Liver (tissue), 9 donors: Measurements from ENCODE around the gene GPR12. TPM values are rescaled to one million over a fixed set of nuclear protein-coding genes. Genes with fewer than 3 reads are reported as not detected.

Experiments
- DNase-seq: peaks from one replicate; pipeline ENCODE4 v3.0.0-alpha.2; 2017; ENCODE audit warnings: low spot score
- H3K27ac ChIP-seq, 2 donors: one replicate each; pipeline ENCODE4 v1.7.0; 2013; ENCODE audit warnings: inconsistent platforms in 2 of 2, low read length in 2 of 2, control low read depth in 1 of 2, low read depth in 1 of 2, mild to moderate bottlenecking in 1 of 2
- H3K27me3 ChIP-seq, 4 donors: one replicate each; pipeline versions ENCODE4 v1.6.1 to v1.7.0; 2013; ENCODE audit warnings: low read length in 3 of 4, inconsistent platforms in 1 of 4, mild to moderate bottlenecking in 1 of 4, moderate library complexity in 1 of 4; ENCODE audit not compliant: control insufficient read depth in 4 of 4, insufficient read depth in 4 of 4
- H3K36me3 ChIP-seq, 4 donors: one replicate each; pipeline versions ENCODE4 v1.6.1 to v1.7.0; 2013; ENCODE audit warnings: low read length in 3 of 4, mild to moderate bottlenecking in 3 of 4, low read depth in 1 of 4, moderate library complexity in 1 of 4; ENCODE audit not compliant: control insufficient read depth in 4 of 4, insufficient read depth in 3 of 4
- H3K4me1 ChIP-seq, 4 donors: one replicate each; pipeline versions ENCODE4 v1.6.1 to v1.7.0; 2013; ENCODE audit warnings: low read length in 3 of 4, mild to moderate bottlenecking in 3 of 4, moderate library complexity in 1 of 4; ENCODE audit not compliant: control insufficient read depth in 4 of 4, insufficient read depth in 4 of 4
- H3K4me3 ChIP-seq, 3 donors: one replicate each; pipeline versions ENCODE4 v1.6.1 to v1.7.0; 2013; ENCODE audit warnings: low read length in 3 of 3, control low read depth in 1 of 3, low read depth in 1 of 3, mild to moderate bottlenecking in 1 of 3
- H3K9ac ChIP-seq, 2 donors: one replicate each; pipeline ENCODE4 v1.7.0; 2013; ENCODE audit warnings: low read length in 2 of 2, mild to moderate bottlenecking in 2 of 2, moderate library complexity in 2 of 2, control low read depth in 1 of 2, low read depth in 1 of 2
- H3K9me3 ChIP-seq, 4 donors: one replicate each; pipeline versions ENCODE4 v1.6.1 to v1.7.0; 2013; ENCODE audit warnings: low read length in 3 of 4; ENCODE audit not compliant: control insufficient read depth in 4 of 4
- FOXA1 ChIP-seq: IDR thresholded peaks from 2 replicates; pipeline ENCODE4 v1.6.1; 2016; ENCODE audit warnings: antibody characterized with exemption
- FOXA2 ChIP-seq: IDR thresholded peaks from 2 replicates; pipeline ENCODE4 v1.6.1; 2016; ENCODE audit warnings: antibody characterized with exemption
- HNF4A ChIP-seq, 2 donors: conservative IDR thresholded peaks; 2 replicates each; pipeline ENCODE4 v1.6.1; 2016; ENCODE audit warnings: antibody characterized with exemption in 2 of 2, mild to moderate bottlenecking in 2 of 2
- HNF4G ChIP-seq: IDR thresholded peaks from 2 replicates; pipeline ENCODE4 v1.6.1; 2016; ENCODE audit warnings: antibody characterized with exemption
- NR2F2 ChIP-seq: IDR thresholded peaks from 2 replicates; pipeline ENCODE4 v1.6.1; 2016; ENCODE audit warnings: antibody characterized with exemption
- RXRA ChIP-seq, 2 donors: IDR thresholded peaks; 2 replicates each; pipeline ENCODE4 v1.6.1; 2017 to 2018; ENCODE audit warnings: antibody characterized with exemption in 2 of 2, mild to moderate bottlenecking in 1 of 2
- TAF1 ChIP-seq: conservative IDR thresholded peaks from 2 replicates; pipeline ENCODE4 v1.6.1; 2016; ENCODE audit warnings: antibody characterized with exemption, mild to moderate bottlenecking
- WGBS: extraction: QIAGEN DNeasy Blood & Tissue Kit; methylation state at CpG from one replicate; pipeline ENCODE4 v1.1.7; 2013; 5-methylcytosine and 5-hydroxymethylcytosine counted together
- polyA plus RNA-seq, 2 donors: library from polyadenylated mRNA; stranded (reverse) in 1 of 2; unstranded in 1 of 2; fragments of 200-250 nt in 1 of 2; fragments of >200 nt in 1 of 2; fragmentation: Nextera tagmentation in 1 of 2; extraction: Ambion mirVana in 1 of 2; gene quantifications; one replicate each; pipeline versions ENCODE4 v1.2.1 to v1.2.3, GENCODE V29; 2013 to 2015
- total RNA-seq, 2 donors: library from RNA; depleted of rRNA; stranded (reverse); fragments of >200 nt; gene quantifications; one replicate each; pipeline ENCODE4 v1.2.3, GENCODE V29; 2014
- TF ChIP-seq, protein P1 (sequence below): fragments of 150-350 bp; IDR thresholded peaks from 2 replicates; pipeline ENCODE4 v1.5.1; 2017; ENCODE audit warnings: improper control_type of control experiment, low read depth, low read length; ENCODE audit not compliant: missing input control
- TF ChIP-seq, protein P2 (sequence below): IDR thresholded peaks from 2 replicates; pipeline ENCODE4 v1.6.1; 2016; ENCODE audit warnings: antibody characterized with exemption
- TF ChIP-seq, protein P3 (sequence below): IDR thresholded peaks from 2 replicates; pipeline ENCODE4 v1.6.1; 2016; ENCODE audit warnings: antibody characterized with exemption
- TF ChIP-seq, protein P4 (sequence below): IDR thresholded peaks from 2 replicates; pipeline ENCODE4 v1.6.1; 2016; ENCODE audit warnings: antibody characterized with exemption
- TF ChIP-seq, protein P5 (sequence below): IDR thresholded peaks from 2 replicates; pipeline ENCODE4 v1.6.1; 2016; ENCODE audit warnings: antibody characterized with exemption, mild to moderate bottlenecking
- donor health status: healthy.
- donor health status: healthy.
- donor health status: healthy.
- donor health status: healthy.
- donor health status: healthy.

GPR12 gene
- total and polyA plus RNA-seq, 4 donors = not detected

DNA sequence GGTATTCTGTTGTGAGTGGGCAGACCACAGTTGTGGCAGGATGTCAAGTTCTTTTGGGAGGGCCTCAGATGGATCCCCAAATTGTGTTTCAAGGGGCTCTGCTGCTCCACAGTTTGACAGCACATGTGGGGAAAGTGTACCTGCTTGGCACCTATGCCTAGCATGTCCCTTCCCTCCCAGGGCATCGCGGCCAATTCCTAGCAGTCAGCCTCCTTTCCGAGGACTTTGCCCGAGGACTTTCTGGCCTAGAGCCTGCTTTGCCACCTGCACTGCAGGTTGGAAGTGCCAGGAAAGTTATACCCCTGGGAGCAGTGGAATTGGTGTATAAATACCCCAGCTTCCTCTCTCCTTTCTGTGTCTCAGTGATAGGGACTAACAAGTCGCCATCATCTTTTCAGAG is 11.9 kb upstream of the GPR12 start:
- Histone ChIP-seq H3K27me3 (peaks cover 0 to 3% (median under 1%) of the 10 kb centered on the region in 4 donors), H3K9ac (no peak overlapping the region), H3K27ac (no peak overlapping the region), H3K4me3 (no peak overlapping the region), H3K9me3 (no peaks in the 10 kb centered on the region), H3K36me3 (no peaks in the 10 kb centered on the region), H3K4me1 (no peaks in the 10 kb centered on the region)
- DNase-seq = no peak
- TF ChIP-seq HNF4A (conservative IDR thresholded peaks at IDR 0.05) (peak in 1 of 2 donors; percentile 41), TAF1 (no peak)
- 49% methylated on average over 5 of the region's 5 CpGs for WGBS

DNA sequence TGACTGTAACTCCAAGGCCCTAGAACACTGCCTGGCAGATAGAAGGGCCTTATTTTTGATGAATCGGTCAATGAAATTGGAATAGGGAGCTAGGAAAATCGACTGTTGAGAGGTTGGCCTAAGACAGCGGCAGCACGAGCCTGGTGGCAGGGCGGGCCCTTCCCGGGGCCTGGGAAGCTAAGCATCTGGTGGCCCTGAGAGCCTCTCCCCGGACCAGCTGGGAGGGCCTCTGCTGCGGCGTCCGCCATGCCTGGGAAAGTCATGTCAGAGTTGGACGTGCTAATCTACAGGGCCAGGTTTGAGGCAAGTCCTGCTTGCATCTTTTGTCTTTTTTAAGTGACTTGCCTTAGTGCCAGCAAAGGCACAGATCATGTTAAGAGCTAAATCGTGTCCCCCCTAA is 11.2 kb upstream of the GPR12 start:
- WGBS = 81% methylated on average over 12 of the region's 12 CpGs
- Histone ChIP-seq H3K27ac (no peak overlapping the region), H3K9ac (no peak overlapping the region), H3K4me3 (no peak overlapping the region), H3K27me3 (peaks cover 0 to 9% (median under 1%) of the 10 kb centered on the region in 4 donors), H3K9me3 (peaks cover 0 to 3% (median 0%) of the 10 kb centered on the region in 4 donors), H3K4me1 (no peaks in the 10 kb centered on the region), H3K36me3 (no peaks in the 10 kb centered on the region)
- no peak for DNase-seq
- TF ChIP-seq NR2F2 = no peak

DNA sequence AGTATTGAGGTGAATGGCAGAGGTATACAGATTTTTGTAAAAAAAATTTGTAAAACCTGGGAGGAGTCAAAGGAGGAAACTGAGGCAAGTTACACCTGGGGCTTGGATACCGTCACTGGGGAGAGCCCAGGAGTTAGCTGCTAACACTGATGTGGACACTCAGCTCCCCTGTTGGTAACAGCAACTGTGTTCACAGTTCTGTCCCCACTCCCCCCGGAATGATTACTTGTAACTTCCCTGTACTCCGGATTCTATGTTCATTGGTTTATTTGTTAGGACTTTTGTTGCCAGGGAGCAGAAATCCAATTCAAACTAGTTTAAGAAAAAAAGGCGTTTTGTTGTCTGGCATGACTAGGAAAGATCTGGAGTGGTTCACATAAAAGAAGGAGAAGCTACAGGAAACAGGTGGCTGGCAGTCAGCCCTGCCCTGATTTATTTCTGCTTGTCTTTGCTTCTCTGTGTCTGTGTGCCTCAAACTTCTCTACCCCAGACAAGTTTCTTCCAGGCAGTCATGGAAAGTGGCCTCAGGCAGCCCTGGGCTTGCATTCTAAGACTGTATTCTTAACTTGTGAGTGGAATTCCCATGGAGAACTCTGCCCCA is 2.3 kb upstream of the GPR12 start:
- Histone ChIP-seq H3K9me3 (peaks cover 0 to 3% (median 0%) of the 10 kb centered on the region in 4 donors), H3K36me3 (no peaks in the 10 kb centered on the region), H3K27ac (no peak overlapping the region), H3K4me1 (peaks cover 5 to 11% (median 7%) of the 10 kb centered on the region in 4 donors), H3K9ac (no peak overlapping the region), H3K4me3 (no peak overlapping the region), H3K27me3 (peaks cover 5 to 27% (median 11%) of the 10 kb centered on the region in 4 donors)
- WGBS = 50% methylated on average over 4 of the region's 4 CpGs
- no peak for DNase-seq
- TF ChIP-seq HNF4G (no peak), TAF1 (no peak), HNF4A (conservative IDR thresholded peaks at IDR 0.05) (no peak), NR2F2 (no peak), FOXA2 (no peak), FOXA1 (no peak)

DNA sequence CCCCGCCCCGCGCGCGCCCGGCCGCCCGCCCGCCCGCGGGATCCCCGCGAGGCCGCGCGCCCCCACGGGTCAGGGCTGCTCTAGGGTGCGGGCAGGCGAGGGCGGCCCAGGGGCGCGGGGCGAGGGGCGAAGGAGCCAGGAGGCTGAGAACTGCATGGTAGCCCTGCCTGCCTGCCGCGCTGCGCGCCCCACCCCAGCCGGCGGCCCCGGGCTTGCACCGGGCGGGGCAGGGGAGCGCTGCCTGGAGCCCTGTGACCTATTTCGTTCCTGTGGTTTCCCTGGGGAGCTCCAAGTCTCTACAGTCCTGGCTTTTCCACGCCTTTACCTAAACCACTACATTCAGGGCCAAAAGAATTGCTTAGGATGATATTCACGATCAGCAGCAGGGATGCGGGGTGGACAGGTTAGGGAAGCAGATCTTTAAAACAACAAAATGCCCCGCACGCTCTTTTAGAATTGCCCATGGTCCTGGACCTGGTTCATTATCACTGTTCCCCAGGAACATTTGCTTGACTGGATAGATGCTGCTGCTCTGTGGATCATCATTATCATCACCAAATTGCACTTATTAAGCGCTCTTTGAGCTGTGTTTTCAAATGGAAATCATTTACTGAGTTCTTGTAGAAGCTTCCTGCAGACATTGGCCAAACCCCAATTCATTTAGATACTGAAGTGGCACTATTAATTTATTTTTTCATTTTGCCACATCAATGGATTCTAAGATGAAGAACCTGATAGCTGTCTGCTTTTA is 421 bp upstream of the GPR12 start:
- no peak for DNase-seq
- Histone ChIP-seq H3K4me1 (peaks cover 5 to 11% (median 7%) of the 10 kb centered on the region in 4 donors), H3K27ac (no peak overlapping the region), H3K9ac (no peak overlapping the region), H3K27me3 (peaks cover 5 to 21% (median 13%) of the 10 kb centered on the region in 4 donors), H3K36me3 (no peaks in the 10 kb centered on the region), H3K9me3 (no peaks in the 10 kb centered on the region), H3K4me3 (peak overlapping the region in 1 of 3 donors; percentile 42)
- 10% methylated on average over 40 of the region's 41 CpGs for WGBS
- no peak for TF ChIP-seq HNF4G
- no peak for TF ChIP-seq FOXA1
- no peak for TF ChIP-seq FOXA2
- TF ChIP-seq, protein P1, sequence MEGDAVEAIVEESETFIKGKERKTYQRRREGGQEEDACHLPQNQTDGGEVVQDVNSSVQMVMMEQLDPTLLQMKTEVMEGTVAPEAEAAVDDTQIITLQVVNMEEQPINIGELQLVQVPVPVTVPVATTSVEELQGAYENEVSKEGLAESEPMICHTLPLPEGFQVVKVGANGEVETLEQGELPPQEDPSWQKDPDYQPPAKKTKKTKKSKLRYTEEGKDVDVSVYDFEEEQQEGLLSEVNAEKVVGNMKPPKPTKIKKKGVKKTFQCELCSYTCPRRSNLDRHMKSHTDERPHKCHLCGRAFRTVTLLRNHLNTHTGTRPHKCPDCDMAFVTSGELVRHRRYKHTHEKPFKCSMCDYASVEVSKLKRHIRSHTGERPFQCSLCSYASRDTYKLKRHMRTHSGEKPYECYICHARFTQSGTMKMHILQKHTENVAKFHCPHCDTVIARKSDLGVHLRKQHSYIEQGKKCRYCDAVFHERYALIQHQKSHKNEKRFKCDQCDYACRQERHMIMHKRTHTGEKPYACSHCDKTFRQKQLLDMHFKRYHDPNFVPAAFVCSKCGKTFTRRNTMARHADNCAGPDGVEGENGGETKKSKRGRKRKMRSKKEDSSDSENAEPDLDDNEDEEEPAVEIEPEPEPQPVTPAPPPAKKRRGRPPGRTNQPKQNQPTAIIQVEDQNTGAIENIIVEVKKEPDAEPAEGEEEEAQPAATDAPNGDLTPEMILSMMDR = no peak
- TF ChIP-seq TAF1 = no peak
- TF ChIP-seq, protein P2, sequence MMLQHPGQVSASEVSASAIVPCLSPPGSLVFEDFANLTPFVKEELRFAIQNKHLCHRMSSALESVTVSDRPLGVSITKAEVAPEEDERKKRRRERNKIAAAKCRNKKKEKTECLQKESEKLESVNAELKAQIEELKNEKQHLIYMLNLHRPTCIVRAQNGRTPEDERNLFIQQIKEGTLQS = no peak
- TF ChIP-seq, protein P3, sequence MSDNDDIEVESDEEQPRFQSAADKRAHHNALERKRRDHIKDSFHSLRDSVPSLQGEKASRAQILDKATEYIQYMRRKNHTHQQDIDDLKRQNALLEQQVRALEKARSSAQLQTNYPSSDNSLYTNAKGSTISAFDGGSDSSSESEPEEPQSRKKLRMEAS = no peak
- TF ChIP-seq, protein P4, sequence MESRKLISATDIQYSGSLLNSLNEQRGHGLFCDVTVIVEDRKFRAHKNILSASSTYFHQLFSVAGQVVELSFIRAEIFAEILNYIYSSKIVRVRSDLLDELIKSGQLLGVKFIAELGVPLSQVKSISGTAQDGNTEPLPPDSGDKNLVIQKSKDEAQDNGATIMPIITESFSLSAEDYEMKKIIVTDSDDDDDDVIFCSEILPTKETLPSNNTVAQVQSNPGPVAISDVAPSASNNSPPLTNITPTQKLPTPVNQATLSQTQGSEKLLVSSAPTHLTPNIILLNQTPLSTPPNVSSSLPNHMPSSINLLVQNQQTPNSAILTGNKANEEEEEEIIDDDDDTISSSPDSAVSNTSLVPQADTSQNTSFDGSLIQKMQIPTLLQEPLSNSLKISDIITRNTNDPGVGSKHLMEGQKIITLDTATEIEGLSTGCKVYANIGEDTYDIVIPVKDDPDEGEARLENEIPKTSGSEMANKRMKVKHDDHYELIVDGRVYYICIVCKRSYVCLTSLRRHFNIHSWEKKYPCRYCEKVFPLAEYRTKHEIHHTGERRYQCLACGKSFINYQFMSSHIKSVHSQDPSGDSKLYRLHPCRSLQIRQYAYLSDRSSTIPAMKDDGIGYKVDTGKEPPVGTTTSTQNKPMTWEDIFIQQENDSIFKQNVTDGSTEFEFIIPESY = no peak
- TF ChIP-seq, protein P5, sequence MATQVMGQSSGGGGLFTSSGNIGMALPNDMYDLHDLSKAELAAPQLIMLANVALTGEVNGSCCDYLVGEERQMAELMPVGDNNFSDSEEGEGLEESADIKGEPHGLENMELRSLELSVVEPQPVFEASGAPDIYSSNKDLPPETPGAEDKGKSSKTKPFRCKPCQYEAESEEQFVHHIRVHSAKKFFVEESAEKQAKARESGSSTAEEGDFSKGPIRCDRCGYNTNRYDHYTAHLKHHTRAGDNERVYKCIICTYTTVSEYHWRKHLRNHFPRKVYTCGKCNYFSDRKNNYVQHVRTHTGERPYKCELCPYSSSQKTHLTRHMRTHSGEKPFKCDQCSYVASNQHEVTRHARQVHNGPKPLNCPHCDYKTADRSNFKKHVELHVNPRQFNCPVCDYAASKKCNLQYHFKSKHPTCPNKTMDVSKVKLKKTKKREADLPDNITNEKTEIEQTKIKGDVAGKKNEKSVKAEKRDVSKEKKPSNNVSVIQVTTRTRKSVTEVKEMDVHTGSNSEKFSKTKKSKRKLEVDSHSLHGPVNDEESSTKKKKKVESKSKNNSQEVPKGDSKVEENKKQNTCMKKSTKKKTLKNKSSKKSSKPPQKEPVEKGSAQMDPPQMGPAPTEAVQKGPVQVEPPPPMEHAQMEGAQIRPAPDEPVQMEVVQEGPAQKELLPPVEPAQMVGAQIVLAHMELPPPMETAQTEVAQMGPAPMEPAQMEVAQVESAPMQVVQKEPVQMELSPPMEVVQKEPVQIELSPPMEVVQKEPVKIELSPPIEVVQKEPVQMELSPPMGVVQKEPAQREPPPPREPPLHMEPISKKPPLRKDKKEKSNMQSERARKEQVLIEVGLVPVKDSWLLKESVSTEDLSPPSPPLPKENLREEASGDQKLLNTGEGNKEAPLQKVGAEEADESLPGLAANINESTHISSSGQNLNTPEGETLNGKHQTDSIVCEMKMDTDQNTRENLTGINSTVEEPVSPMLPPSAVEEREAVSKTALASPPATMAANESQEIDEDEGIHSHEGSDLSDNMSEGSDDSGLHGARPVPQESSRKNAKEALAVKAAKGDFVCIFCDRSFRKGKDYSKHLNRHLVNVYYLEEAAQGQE = no peak
- no peak for TF ChIP-seq RXRA (IDR thresholded peaks at IDR 0.05)
